GM10248 (cell line): Measurements from ENCODE around the gene EML5.

Source experiments
- CTCF ChIA-PET: fragments of 300-600 bp; sonication (Branson Sonifier 250); formaldehyde crosslinking; extraction: SDS; loops from one replicate; lab custom pipeline; 2021; ENCODE audit warnings: antibody characterized with exemption; lab: Yijun Ruan, JAX
- POLR2A ChIA-PET: fragments of 350-650 bp; sonication (Branson Sonifier 250); formaldehyde crosslinking; extraction: SDS; loops from one replicate; lab custom pipeline; 2020; ENCODE audit warnings: antibody characterized with exemption; lab: Yijun Ruan, JAX
- DNase-seq: peaks from one replicate; pipeline ENCODE4 v3.0.0; 2012; ENCODE audit errors: extremely low spot score
- CTCF ChIP-seq: IDR thresholded peaks from 2 replicates; pipeline ENCODE4 v1.5.1; 2012; ENCODE audit warnings: mild to moderate bottlenecking, low read depth; ENCODE audit errors: extremely low read depth, missing control alignments, control extremely low read depth

The EML5 gene

GRCh38 chr14:88613552-88614010 lies 179.2 kb downstream of the EML5 start:
- DNase-seq: no peak
- POLR2A ChIA-PET: no interaction called here
- CTCF ChIA-PET: interaction anchor here (1.2 to 1.6 kb wide), 4 partner anchors 13 to 54 kb away, joined by 3 to 4 read pairs (median 4); no protein-coding TSS in a partner anchor
- TF ChIP-seq CTCF: no peak

GRCh38 chr14:88612981-88613380 lies 179.8 kb downstream of the EML5 start:
- ChIA-PET CTCF (interaction anchor here (0.6 to 1.6 kb wide), 6 partner anchors 12 to 54 kb away, joined by 3 to 4 read pairs (median 3); no protein-coding TSS in a partner anchor), POLR2A (no interaction called here)
- no peak for TF ChIP-seq CTCF
- no peak for DNase-seq

GRCh38 chr14:88611878-88612277 lies 180.9 kb downstream of the EML5 start:
- DNase-seq: no peak
- ChIA-PET POLR2A (no interaction called here), CTCF (interaction anchor here (1.2 kb wide), 1 partner anchor 11 kb away, joined by 3 read pairs; no protein-coding TSS in a partner anchor)
- no peak for TF ChIP-seq CTCF

GRCh38 chr14:88607829-88608228 lies 184.9 kb downstream of the EML5 start:
- no peak for DNase-seq
- ChIA-PET CTCF (interaction anchor here (1.0 kb wide), 1 partner anchor 60 kb away, joined by 4 read pairs; no protein-coding TSS in a partner anchor), POLR2A (no interaction called here)
- no peak for TF ChIP-seq CTCF

- POLR2A ChIA-PET: no interaction called here
- TF ChIP-seq CTCF: no peak
- CTCF ChIA-PET: interaction anchor here (1.0 to 3.0 kb wide), 4 partner anchors 10 to 63 kb away, joined by 3 to 15 read pairs (median 8); no protein-coding TSS in a partner anchor
- no peak for DNase-seq
These were observed 187.2 kb downstream of the EML5 start for GRCh38 chr14:88605594-88605993.

- no peak for DNase-seq
- ChIA-PET CTCF (interaction anchor here (1.1 to 2.9 kb wide), 2 partner anchors 9 to 35 kb away, joined by 3 to 12 read pairs; no protein-coding TSS in a partner anchor), POLR2A (no interaction called here)
- TF ChIP-seq CTCF: no peak
These were observed 188.5 kb downstream of the EML5 start for GRCh38 chr14:88604212-88604611.
